Astrocyte (in vitro differentiated cells and primary cell): ENCODE results near the gene STK39. TPM values are rescaled to one million over a fixed set of nuclear protein-coding genes. Genes with fewer than 3 reads are reported as not detected.

ENCODE experiments used
- DNase-seq: peaks from one replicate; pipeline ENCODE4 v3.0.0-alpha.2; 2010; ENCODE audit warnings: low read depth
- FAIRE-seq: peaks from 2 replicates; lab custom pipeline; 2011; peaks lifted over from hg19 to GRCh38; lab: Jason Lieb, UNC
- H2AFZ ChIP-seq: 2 replicates; pipeline ENCODE4 v1.6.0; 2012; ENCODE audit warnings: low read depth, low read length, inconsistent platforms
- H3K27ac ChIP-seq: 2 replicates; pipeline ENCODE4 v1.5.1; 2011; ENCODE audit warnings: low read depth, low read length, inconsistent platforms
- H3K27me3 ChIP-seq: 2 replicates; pipeline ENCODE4 v1.6.0; 2011; ENCODE audit warnings: low read length, inconsistent platforms; ENCODE audit not compliant: insufficient read depth
- H3K36me3 ChIP-seq: 2 replicates; pipeline ENCODE4 v1.5.1; 2011; ENCODE audit warnings: low read length, inconsistent platforms; ENCODE audit not compliant: insufficient read depth
- H3K4me1 ChIP-seq: 2 replicates; pipeline ENCODE4 v1.5.1; 2011; ENCODE audit warnings: low read length, inconsistent platforms; ENCODE audit not compliant: insufficient read depth
- H3K4me2 ChIP-seq: 2 replicates; pipeline ENCODE4 v1.6.0; 2012; ENCODE audit warnings: low read length, inconsistent platforms
- H3K4me3 ChIP-seq: 2 replicates; pipeline ENCODE4 v1.5.1; 2011; ENCODE audit warnings: low read depth, mild to moderate bottlenecking, low read length, inconsistent platforms; ENCODE audit not compliant: insufficient read depth
- H3K79me2 ChIP-seq: 2 replicates; pipeline ENCODE4 v1.6.0; 2012; ENCODE audit warnings: mild to moderate bottlenecking, low read length, inconsistent platforms; ENCODE audit not compliant: insufficient read depth
- H3K9ac ChIP-seq: 2 replicates; pipeline ENCODE4 v1.6.0; 2012; ENCODE audit warnings: mild to moderate bottlenecking, low read length, inconsistent platforms
- H3K9me3 ChIP-seq: 2 replicates; pipeline ENCODE4 v1.5.1; 2012; ENCODE audit warnings: low read depth, mild to moderate bottlenecking, low read length, inconsistent platforms; ENCODE audit not compliant: insufficient read depth
- H4K20me1 ChIP-seq: 2 replicates; pipeline ENCODE4 v1.6.0; 2012; ENCODE audit warnings: low read length, inconsistent platforms; ENCODE audit not compliant: insufficient read depth
- H3K27ac Mint-ChIP-seq: one replicate; pipeline ENCODE4 v1.8.0; 2021; ENCODE audit warnings: mild to moderate bottlenecking, mixed read lengths; ENCODE audit not compliant: unreplicated experiment
- H3K27me3 Mint-ChIP-seq: one replicate; pipeline ENCODE4 v1.8.0; 2021; ENCODE audit warnings: low read depth, mixed read lengths; ENCODE audit not compliant: unreplicated experiment
- H3K36me3 Mint-ChIP-seq: one replicate; pipeline ENCODE4 v1.8.0; 2021; ENCODE audit warnings: low read depth, mixed read lengths; ENCODE audit not compliant: unreplicated experiment
- H3K4me1 Mint-ChIP-seq: one replicate; pipeline ENCODE4 v1.8.0; 2021; ENCODE audit warnings: low read depth, mixed read lengths; ENCODE audit not compliant: unreplicated experiment
- H3K4me3 Mint-ChIP-seq: one replicate; pipeline ENCODE4 v1.8.0; 2021; ENCODE audit warnings: mild to moderate bottlenecking, moderate library complexity, mixed read lengths; ENCODE audit not compliant: unreplicated experiment
- H3K9me3 Mint-ChIP-seq: one replicate; pipeline ENCODE4 v1.8.0; 2021; ENCODE audit warnings: mild to moderate bottlenecking, mixed read lengths; ENCODE audit not compliant: unreplicated experiment
- EZH2 ChIP-seq: IDR thresholded peaks from 2 replicates; pipeline ENCODE4 v1.6.1; 2012; ENCODE audit warnings: mild to moderate bottlenecking, low read length, inconsistent platforms; ENCODE audit not compliant: insufficient read depth
- total RNA-seq: library from RNA; stranded (reverse); gene quantifications from 2 replicates; pipeline ENCODE4 v1.2.1, GENCODE V29; 2021
- TF ChIP-seq, protein P1 (sequence below): IDR thresholded peaks from 2 replicates; pipeline ENCODE4 v1.5.1; 2011; ENCODE audit warnings: low read depth, mild to moderate bottlenecking, inconsistent platforms, low read length, moderate library complexity; ENCODE audit not compliant: insufficient read depth

The STK39 gene
- total RNA-seq, 1 donor from 2014 or later: 23.4 TPM

DNA sequence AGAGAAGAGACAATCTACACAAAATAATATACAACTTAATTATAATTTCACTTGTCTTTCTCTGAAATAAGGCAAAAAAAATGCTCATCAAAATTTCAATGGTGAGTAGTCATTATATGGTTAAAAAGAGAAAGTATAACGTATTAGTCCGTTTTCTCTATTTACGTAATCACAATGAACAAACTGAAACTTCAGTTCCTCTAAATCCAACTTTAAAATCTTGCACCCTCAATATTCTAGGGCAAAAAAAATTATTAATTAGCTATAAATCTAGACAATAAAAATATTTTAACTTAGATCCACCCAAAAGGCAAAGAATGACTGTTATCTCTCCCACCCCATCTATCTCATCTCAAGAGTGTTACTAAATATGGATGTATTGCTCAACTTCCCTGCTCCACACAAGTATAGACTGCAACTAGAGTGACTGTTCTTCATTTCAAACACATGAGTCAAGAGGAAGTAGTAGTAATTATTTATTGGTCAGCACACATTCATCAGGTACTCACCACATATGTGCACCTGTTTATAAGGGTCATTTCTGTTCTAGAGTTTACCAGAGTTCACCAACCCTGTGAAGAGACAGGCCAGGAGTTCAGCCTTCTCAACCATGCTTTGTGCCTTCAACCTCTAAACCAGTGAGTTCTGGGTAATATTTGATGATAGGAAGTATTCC is 36.4 kb downstream of the STK39 start:
- H3K9ac ChIP-seq: peak overlapping the region; percentile 43
- Mint-ChIP-seq H3K36me3 (no peaks in the 10 kb centered on the region), H3K27me3 (no peaks in the 10 kb centered on the region), H3K9me3 (no peaks in the 10 kb centered on the region), H3K27ac (peak overlapping the region; percentile 93), H3K4me1 (peaks cover 31% of the 10 kb centered on the region), H3K4me3 (no peak overlapping the region)
- peaks cover under 1% of the 10 kb centered on the region for H4K20me1 ChIP-seq
- H2AFZ ChIP-seq: no peak overlapping the region
- H3K4me1 ChIP-seq: peaks cover 33% of the 10 kb centered on the region
- H3K27me3 ChIP-seq: no peaks in the 10 kb centered on the region
- no peaks in the 10 kb centered on the region for H3K9me3 ChIP-seq
- DNase-seq (peak; percentile 97), FAIRE-seq (peak; percentile 90)
- no peaks in the 10 kb centered on the region for H3K36me3 ChIP-seq
- peak overlapping the region; percentile 27 for H3K4me3 ChIP-seq
- TF ChIP-seq, protein P1, sequence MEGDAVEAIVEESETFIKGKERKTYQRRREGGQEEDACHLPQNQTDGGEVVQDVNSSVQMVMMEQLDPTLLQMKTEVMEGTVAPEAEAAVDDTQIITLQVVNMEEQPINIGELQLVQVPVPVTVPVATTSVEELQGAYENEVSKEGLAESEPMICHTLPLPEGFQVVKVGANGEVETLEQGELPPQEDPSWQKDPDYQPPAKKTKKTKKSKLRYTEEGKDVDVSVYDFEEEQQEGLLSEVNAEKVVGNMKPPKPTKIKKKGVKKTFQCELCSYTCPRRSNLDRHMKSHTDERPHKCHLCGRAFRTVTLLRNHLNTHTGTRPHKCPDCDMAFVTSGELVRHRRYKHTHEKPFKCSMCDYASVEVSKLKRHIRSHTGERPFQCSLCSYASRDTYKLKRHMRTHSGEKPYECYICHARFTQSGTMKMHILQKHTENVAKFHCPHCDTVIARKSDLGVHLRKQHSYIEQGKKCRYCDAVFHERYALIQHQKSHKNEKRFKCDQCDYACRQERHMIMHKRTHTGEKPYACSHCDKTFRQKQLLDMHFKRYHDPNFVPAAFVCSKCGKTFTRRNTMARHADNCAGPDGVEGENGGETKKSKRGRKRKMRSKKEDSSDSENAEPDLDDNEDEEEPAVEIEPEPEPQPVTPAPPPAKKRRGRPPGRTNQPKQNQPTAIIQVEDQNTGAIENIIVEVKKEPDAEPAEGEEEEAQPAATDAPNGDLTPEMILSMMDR: no peak
- no peak for TF ChIP-seq EZH2
- peaks cover 62% of the 10 kb centered on the region for H3K79me2 ChIP-seq
- H3K27ac ChIP-seq: peak overlapping the region; percentile 73
- H3K4me2 ChIP-seq: peak overlapping the region; percentile 69

DNA sequence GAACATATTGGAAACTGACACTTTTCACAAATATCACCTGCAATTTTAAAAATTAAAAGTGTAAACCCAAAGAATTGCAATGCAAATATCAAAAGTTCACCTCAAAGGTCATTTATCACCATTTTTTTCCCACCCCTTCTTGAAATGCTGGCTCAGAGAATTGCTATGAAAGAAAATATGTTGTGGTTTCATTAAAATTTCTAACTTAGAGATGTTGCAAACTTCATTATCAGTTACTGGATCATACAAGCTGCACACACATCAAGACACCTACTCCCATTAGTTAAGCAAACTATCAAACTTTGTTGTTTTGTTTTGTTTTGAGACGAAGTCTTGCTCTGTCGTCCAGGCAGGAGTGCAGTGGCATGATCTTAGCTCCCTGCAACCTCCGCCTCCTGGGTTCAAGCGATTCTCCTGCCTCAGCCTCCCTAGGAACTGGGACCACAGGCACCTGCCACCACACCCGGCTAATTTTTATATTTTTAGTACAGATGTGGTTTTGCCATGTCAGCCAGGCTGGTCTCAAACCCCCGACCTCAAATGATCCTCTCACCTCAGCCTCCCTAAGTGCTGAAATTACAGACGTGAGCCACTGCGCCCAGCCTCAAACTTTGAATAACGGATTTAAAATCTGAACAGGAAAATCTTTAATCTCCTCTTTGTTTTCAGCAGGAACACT is 37.0 kb downstream of the STK39 start:
- peaks cover 55% of the 10 kb centered on the region for H3K79me2 ChIP-seq
- Mint-ChIP-seq H3K4me1 (peaks cover 30% of the 10 kb centered on the region), H3K27ac (peak overlapping the region; percentile 93), H3K27me3 (no peaks in the 10 kb centered on the region), H3K9me3 (no peaks in the 10 kb centered on the region), H3K36me3 (no peaks in the 10 kb centered on the region), H3K4me3 (no peak overlapping the region)
- no peaks in the 10 kb centered on the region for H3K36me3 ChIP-seq
- H3K4me2 ChIP-seq: peak overlapping the region; percentile 69
- DNase-seq (peak; percentile 49), FAIRE-seq (peak; percentile 37)
- H2AFZ ChIP-seq: no peak overlapping the region
- peak overlapping the region; percentile 27 for H3K4me3 ChIP-seq
- H3K9ac ChIP-seq: peak overlapping the region; percentile 43
- no peaks in the 10 kb centered on the region for H3K27me3 ChIP-seq
- peak overlapping the region; percentile 73 for H3K27ac ChIP-seq
- TF ChIP-seq, protein P1: no peak
- TF ChIP-seq EZH2: no peak
- H3K9me3 ChIP-seq: no peaks in the 10 kb centered on the region
- H4K20me1 ChIP-seq: peaks cover 3% of the 10 kb centered on the region
- peaks cover 29% of the 10 kb centered on the region for H3K4me1 ChIP-seq
